Adrenal gland (tissue), 12 donors: ENCODE data around the gene GTF2F2. TPM values are rescaled to one million over a fixed set of nuclear protein-coding genes. Genes with fewer than 3 reads are reported as not detected.

Experiments used
- DNase-seq, 7 donors: peaks; one replicate each; pipeline ENCODE4 v3.0.0-alpha.2; 2019 to 2020
- H3K27ac ChIP-seq, 5 donors: fragments of 200-600 bp; sonication (generic) in 4 of 5; 1 replicate in 3 of 5; 2 replicates in 2 of 5; pipeline versions ENCODE4 v1.5.1 to v1.8.0; 2016 to 2020; ENCODE audit warnings: mild to moderate bottlenecking in 1 of 5
- H3K27me3 ChIP-seq: fragments of 200-600 bp; 2 replicates; pipeline ENCODE4 v1.8.0; 2021
- H3K36me3 ChIP-seq, 2 donors: fragments of 200-600 bp; replicated peaks in 1 of 2; 1 replicate in 1 of 2; 2 replicates in 1 of 2; pipeline versions ENCODE4 v1.5.1 to v1.8.0; 2018 to 2022
- H3K4me1 ChIP-seq, 2 donors: fragments of 200-600 bp; replicated peaks in 1 of 2; 1 replicate in 1 of 2; 2 replicates in 1 of 2; pipeline versions ENCODE4 v1.5.1 to v1.8.0; 2018 to 2021
- H3K4me3 ChIP-seq, 4 donors: fragments of 200-600 bp; sonication (generic) in 3 of 4; one replicate each; pipeline ENCODE4 v1.5.1; 2016 to 2018
- H3K9me3 ChIP-seq, 3 donors: fragments of 200-600 bp; sonication (generic) in 1 of 3; replicated peaks in 1 of 3; 1 replicate in 2 of 3; 2 replicates in 1 of 3; pipeline versions ENCODE4 v1.5.1 to v1.8.0; 2016 to 2021
- CTCF ChIP-seq, 6 experiments: fragments of 450-650 bp in 4 of 6; fragments of 200-600 bp in 2 of 6; sonication (generic) in 1 of 6; IDR thresholded peaks; 1 replicate in 5 of 6; 2 replicates in 1 of 6; pipeline versions ENCODE4 v1.5.1 to v1.8.0; 2016 to 2021; ENCODE audit warnings: antibody characterized with exemption in 6 of 6, mild to moderate bottlenecking in 2 of 6, moderate library complexity in 1 of 6
- POLR2A ChIP-seq, 2 donors: fragments of 450-650 bp; IDR thresholded peaks; one replicate each; pipeline ENCODE4 v1.6.1; 2017; ENCODE audit warnings: antibody characterized with exemption in 2 of 2, mild to moderate bottlenecking in 2 of 2, moderate library complexity in 1 of 2
- WGBS, 4 donors: extraction: QIAGEN DNeasy Blood & Tissue Kit in 2 of 4; methylation state at CpG; one replicate each; pipeline versions ENCODE4 v1.1.5 to v1.1.7; 2013 to 2017; 5-methylcytosine and 5-hydroxymethylcytosine counted together
- intact Hi-C, 2 donors: fragments of 100-400 bp; cut with DNase I; formaldehyde crosslinking; loops; one replicate each; pipeline versions ENCODE4 v1.14.1 to v1.15.0; 2022 to 2023
- polyA plus RNA-seq, 3 donors: library from polyadenylated mRNA; stranded (reverse); fragments of 200-250 nt in 2 of 3; fragments of 350-450 nt in 1 of 3; fragmentation: Illumina TruSeq in 1 of 3; extraction: RNeasy Lipid Tissue Mini Kit (QIAGEN cat#74804) in 1 of 3; gene quantifications; one replicate each; pipeline ENCODE4 v1.2.3, GENCODE V29; 2013 to 2014
- total RNA-seq, 9 donors: library from RNA; depleted of rRNA in 4 of 9; stranded (reverse); fragments of >200 nt in 4 of 9; fragments of 120-200 nt in 1 of 9; fragmentation: NEBNext Ultra II Directional in 1 of 9; extraction: Animal tissue kit (Norgen Biotek cat#: 25700) in 1 of 9; gene quantifications; one replicate each; pipeline versions ENCODE4 v1.1.0 to v1.2.4, GENCODE V29; 2013 to 2023
- donor health status: healthy with polysubstance abuse.
- donor health status: Bipolar disorder and iron deficiency.
- donor health status: DM: yes; HTN: yes; CAD: no.
- donor health status: DM: no; HTN: no; CAD: no.
- donor health status: DM: no; HTN: no; CAD: no.
- donor health status: DM: yes; HTN: yes; CAD: no.

Gene GTF2F2
- total and polyA plus RNA-seq, 12 donors, result 11.4 to 34.4 (median 23.0) TPM

GRCh38 chr13:45133396-45134118 is 13.2 kb downstream of the GTF2F2 start:
- TF ChIP-seq POLR2A (IDR thresholded peaks at IDR 0.05) (no peak), CTCF (IDR thresholded peaks at IDR 0.05) (no peak)
- H3K27me3 ChIP-seq, result no peaks in the 10 kb centered on the region
- no peak overlapping the region for H3K27ac ChIP-seq
- no peaks in the 10 kb centered on the region for H3K9me3 ChIP-seq
- WGBS, 4 donors, result 93 to 99% (median 96%) methylated on average over 6 of the region's 6 CpGs
- no peak overlapping the region for H3K4me3 ChIP-seq
- H3K4me1 ChIP-seq, result peaks cover 0 to 15% of the 10 kb centered on the region in 2 donors
- intact Hi-C loops, result no loop called here
- no peak for DNase-seq
- peaks cover 0 to 4% of the 10 kb centered on the region in 2 donors for H3K36me3 ChIP-seq

GRCh38 chr13:45136741-45137504 is 16.6 kb downstream of the GTF2F2 start:
- intact Hi-C loops, result no loop called here
- Histone ChIP-seq H3K4me1 (peaks cover 0 to 15% of the 10 kb centered on the region in 2 donors), H3K36me3 (peaks cover 0 to 7% of the 10 kb centered on the region in 2 donors), H3K27me3 (no peaks in the 10 kb centered on the region), H3K27ac (no peak overlapping the region), H3K4me3 (no peak overlapping the region), H3K9me3 (no peaks in the 10 kb centered on the region)
- DNase-seq, result no peak
- WGBS, 4 donors, result 90 to 96% (median 93%) methylated on average over 3 of the region's 3 CpGs
- TF ChIP-seq POLR2A (IDR thresholded peaks at IDR 0.05) (no peak), CTCF (IDR thresholded peaks at IDR 0.05) (no peak)

- intact Hi-C loops, result no loop called here
- Histone ChIP-seq H3K9me3 (no peaks in the 10 kb centered on the region), H3K4me3 (no peak overlapping the region), H3K27ac (no peak overlapping the region), H3K4me1 (peaks cover 0 to 13% of the 10 kb centered on the region in 2 donors), H3K27me3 (no peaks in the 10 kb centered on the region), H3K36me3 (peaks cover 0 to 7% of the 10 kb centered on the region in 2 donors)
- DNase-seq, result no peak
- TF ChIP-seq CTCF (IDR thresholded peaks at IDR 0.05) (no peak), POLR2A (IDR thresholded peaks at IDR 0.05) (no peak)
- WGBS, 4 donors, result 88 to 98% (median 97%) methylated on average over 2 of the region's 2 CpGs
Measured at GRCh38 chr13:45137526-45137925, 17.2 kb downstream of the GTF2F2 start.

- Histone ChIP-seq H3K27me3 (no peaks in the 10 kb centered on the region), H3K36me3 (peaks cover 0 to 7% of the 10 kb centered on the region in 2 donors), H3K9me3 (no peaks in the 10 kb centered on the region), H3K27ac (no peak overlapping the region), H3K4me3 (no peak overlapping the region), H3K4me1 (peaks cover 5 to 19% of the 10 kb centered on the region in 2 donors)
- TF ChIP-seq CTCF (IDR thresholded peaks at IDR 0.05) (no peak), POLR2A (IDR thresholded peaks at IDR 0.05) (no peak)
- 91 to 98% (median 96%) methylated on average over 7 of the region's 7 CpGs for WGBS, 4 donors
- intact Hi-C loops, result no loop called here
- no peak for DNase-seq
Measured at GRCh38 chr13:45138282-45138681, 18.0 kb downstream of the GTF2F2 start.
